CD8-positive, alpha-beta memory T cell (primary cell): Measurements from ENCODE around the gene FOXB1. TPM values are rescaled to one million over a fixed set of nuclear protein-coding genes. Genes with fewer than 3 reads are reported as not detected.
A peak's percentile ranks its signal among the peaks of the same experiment; 100 is the strongest.

ENCODE experiments used
- CTCF ChIA-PET: fragments of 350-600 bp; sonication (Branson Sonifier 250); formaldehyde crosslinking; loops from one replicate; lab custom pipeline; 2021; ENCODE audit warnings: antibody characterized with exemption; lab: Charles Lee
- POLR2A ChIA-PET: fragments of 350-600 bp; sonication (Branson Sonifier 250); formaldehyde crosslinking; loops from one replicate; lab custom pipeline; 2021; ENCODE audit warnings: antibody characterized with exemption; lab: Charles Lee
- DNase-seq, 5 donors: peaks; one replicate each; pipeline versions ENCODE4 v3.0.0 to v3.0.0-alpha.2; 2020 to 2022; ENCODE audit warnings: mixed read lengths in 1 of 5
- H3K27ac ChIP-seq: one replicate; pipeline ENCODE4 v1.7.0; 2013; ENCODE audit warnings: low read depth, mild to moderate bottlenecking, low read length, moderate library complexity
- H3K27me3 ChIP-seq: 2 replicates; pipeline ENCODE4 v1.7.0; 2013; ENCODE audit warnings: low read length, mild to moderate bottlenecking; ENCODE audit not compliant: insufficient read depth, poor library complexity, severe bottlenecking
- H3K36me3 ChIP-seq: 2 replicates; pipeline ENCODE4 v1.7.0; 2013; ENCODE audit warnings: mild to moderate bottlenecking, low read length, moderate library complexity; ENCODE audit not compliant: insufficient read depth
- H3K4me1 ChIP-seq: 2 replicates; pipeline ENCODE4 v1.7.0; 2013; ENCODE audit warnings: mild to moderate bottlenecking, low read length, moderate library complexity; ENCODE audit not compliant: insufficient read depth
- H3K4me3 ChIP-seq: 2 replicates; pipeline ENCODE4 v1.7.0; 2013; ENCODE audit warnings: mild to moderate bottlenecking, low read length
- H3K9me3 ChIP-seq: 2 replicates; pipeline ENCODE4 v1.7.0; 2013; ENCODE audit warnings: mild to moderate bottlenecking, low read length
- H3K27ac Mint-ChIP-seq, 8 donors: one replicate each; pipeline ENCODE4 v1.8.0; 2020 to 2021; ENCODE audit warnings: mixed read lengths in 8 of 8, mild to moderate bottlenecking in 6 of 8, inconsistent platforms in 3 of 8, moderate library complexity in 3 of 8
- H3K27me3 Mint-ChIP-seq, 2 donors: one replicate each; pipeline ENCODE4 v1.8.0; 2020 to 2021; ENCODE audit warnings: mixed read lengths in 2 of 2, mild to moderate bottlenecking in 1 of 2, moderate library complexity in 1 of 2
- H3K36me3 Mint-ChIP-seq, 3 donors: one replicate each; pipeline ENCODE4 v1.8.0; 2020 to 2021; ENCODE audit warnings: mixed read lengths in 3 of 3, inconsistent platforms in 1 of 3, mild to moderate bottlenecking in 1 of 3
- H3K4me1 Mint-ChIP-seq, 3 donors: one replicate each; pipeline ENCODE4 v1.8.0; 2020 to 2021; ENCODE audit warnings: mixed read lengths in 3 of 3, inconsistent platforms in 1 of 3, mild to moderate bottlenecking in 1 of 3
- H3K4me3 Mint-ChIP-seq, 7 donors: one replicate each; pipeline ENCODE4 v1.8.0; 2020 to 2021; ENCODE audit warnings: mixed read lengths in 7 of 7, mild to moderate bottlenecking in 6 of 7, moderate library complexity in 4 of 7, inconsistent platforms in 2 of 7
- H3K9me3 Mint-ChIP-seq, 5 donors: one replicate each; pipeline ENCODE4 v1.8.0; 2020 to 2022; ENCODE audit warnings: mixed read lengths in 5 of 5, mild to moderate bottlenecking in 3 of 5, moderate library complexity in 2 of 5, inconsistent platforms in 1 of 5
- polyA plus RNA-seq: library from polyadenylated mRNA; unstranded; fragments of 300-500 nt; fragmentation: Illumina TruSeq; gene quantifications from one replicate; pipeline ENCODE4 v1.2.3, GENCODE V29; 2021
- total RNA-seq, 2 experiments: library from RNA; stranded (reverse); gene quantifications; one replicate each; pipeline ENCODE4 v1.2.3, GENCODE V29; 2021

Gene FOXB1
- total and polyA plus RNA-seq, 3 experiments from 2014 or later = 0.10 to 0.37 (median 0.33) TPM

GRCh38 chr15:60035344-60035743, 31.2 kb downstream of the FOXB1 start:
- no peaks in the 10 kb centered on the region for H3K4me1 Mint-ChIP-seq
- peaks cover 0 to 3% (median 0%) of the 10 kb centered on the region in 5 donors for H3K9me3 Mint-ChIP-seq
- peaks cover 0 to 3% (median 0%) of the 10 kb centered on the region in 3 donors for H3K36me3 Mint-ChIP-seq
- no peaks in the 10 kb centered on the region for H3K27me3 ChIP-seq
- no peaks in the 10 kb centered on the region for H3K4me1 ChIP-seq
- H3K27ac ChIP-seq = no peak overlapping the region
- H3K4me3 Mint-ChIP-seq = no peak overlapping the region
- DNase-seq = no peak
- no peak overlapping the region for H3K27ac Mint-ChIP-seq
- no peaks in the 10 kb centered on the region for H3K36me3 ChIP-seq
- CTCF ChIA-PET = no interaction called here
- H3K9me3 ChIP-seq = no peaks in the 10 kb centered on the region
- POLR2A ChIA-PET = no interaction called here
- H3K4me3 ChIP-seq = no peak overlapping the region
- H3K27me3 Mint-ChIP-seq = peaks cover 6 to 31% of the 10 kb centered on the region in 2 donors

GRCh38 chr15:60039316-60039715, 35.2 kb downstream of the FOXB1 start:
- Histone ChIP-seq H3K4me1 (peaks cover 2% of the 10 kb centered on the region), H3K27ac (no peak overlapping the region), H3K9me3 (no peaks in the 10 kb centered on the region), H3K36me3 (no peaks in the 10 kb centered on the region), H3K27me3 (no peaks in the 10 kb centered on the region), H3K4me3 (no peak overlapping the region)
- DNase-seq = no peak
- ChIA-PET CTCF (no interaction called here), POLR2A (no interaction called here)
- H3K27me3 Mint-ChIP-seq = peaks cover 3 to 64% of the 10 kb centered on the region in 2 donors
- no peak overlapping the region for H3K4me3 Mint-ChIP-seq
- no peak overlapping the region for H3K27ac Mint-ChIP-seq
- no peaks in the 10 kb centered on the region for H3K9me3 Mint-ChIP-seq
- H3K36me3 Mint-ChIP-seq = no peaks in the 10 kb centered on the region
- H3K4me1 Mint-ChIP-seq = peaks cover 0 to 3% (median under 1%) of the 10 kb centered on the region in 3 donors

- no peak overlapping the region for H3K4me3 Mint-ChIP-seq
- no peaks in the 10 kb centered on the region for H3K36me3 Mint-ChIP-seq
- no peaks in the 10 kb centered on the region for H3K9me3 Mint-ChIP-seq
- Histone ChIP-seq H3K4me3 (no peak overlapping the region), H3K9me3 (no peaks in the 10 kb centered on the region), H3K4me1 (peaks cover 6% of the 10 kb centered on the region), H3K27ac (no peak overlapping the region), H3K27me3 (no peaks in the 10 kb centered on the region), H3K36me3 (no peaks in the 10 kb centered on the region)
- H3K27ac Mint-ChIP-seq = no peak overlapping the region
- POLR2A ChIA-PET = no interaction called here
- DNase-seq = no peak
- CTCF ChIA-PET = interaction anchor here (0.9 kb wide), 1 partner anchor 286 kb away, joined by 3 read pairs; no protein-coding TSS in a partner anchor
- H3K27me3 Mint-ChIP-seq = peaks cover 3 to 54% of the 10 kb centered on the region in 2 donors
- H3K4me1 Mint-ChIP-seq = peaks cover 7 to 12% (median 12%) of the 10 kb centered on the region in 3 donors
These were observed 39.8 kb downstream of the FOXB1 start for GRCh38 chr15:60043744-60044435.

GRCh38 chr15:60044636-60045270, 40.6 kb downstream of the FOXB1 start:
- ChIA-PET CTCF (no interaction called here), POLR2A (no interaction called here)
- Mint-ChIP-seq H3K36me3 (no peaks in the 10 kb centered on the region), H3K27ac (no peak overlapping the region), H3K9me3 (peaks cover 5 to 8% (median 6%) of the 10 kb centered on the region in 5 donors), H3K27me3 (peaks cover 3 to 52% of the 10 kb centered on the region in 2 donors), H3K4me3 (peak overlapping the region in 1 of 7 donors; percentile 19), H3K4me1 (peaks cover 7 to 12% (median 12%) of the 10 kb centered on the region in 3 donors)
- Histone ChIP-seq H3K36me3 (no peaks in the 10 kb centered on the region), H3K4me3 (no peak overlapping the region), H3K4me1 (peaks cover 6% of the 10 kb centered on the region), H3K27me3 (no peaks in the 10 kb centered on the region), H3K27ac (no peak overlapping the region), H3K9me3 (no peaks in the 10 kb centered on the region)
- peak in 1 of 5 donors; percentile 42 for DNase-seq

DNA sequence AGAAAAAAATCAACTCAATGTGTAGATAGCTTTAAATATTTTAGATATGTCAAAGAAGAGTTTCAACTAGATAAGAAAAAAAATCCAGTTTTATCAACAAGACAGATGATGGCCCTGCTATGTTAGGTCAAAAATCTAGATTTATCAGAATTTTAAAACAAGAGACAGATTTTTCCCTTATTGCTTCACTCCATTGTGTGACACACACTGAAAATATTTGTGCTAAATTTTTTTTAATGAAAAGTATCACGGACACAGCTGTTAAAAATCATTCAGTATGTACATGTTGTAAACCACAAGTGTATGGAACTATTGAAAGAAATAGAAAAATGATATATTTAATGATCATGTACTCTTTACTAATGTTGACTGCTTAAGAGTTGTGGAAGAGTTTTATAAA, 43.6 kb downstream of the FOXB1 start:
- no peak for DNase-seq
- Mint-ChIP-seq H3K4me3 (no peak overlapping the region), H3K27me3 (peaks cover 1 to 36% of the 10 kb centered on the region in 2 donors), H3K4me1 (peaks cover 7 to 12% (median 12%) of the 10 kb centered on the region in 3 donors), H3K9me3 (peaks cover 13 to 19% (median 17%) of the 10 kb centered on the region in 5 donors), H3K27ac (no peak overlapping the region), H3K36me3 (peaks cover 0 to 1% (median 0%) of the 10 kb centered on the region in 3 donors)
- ChIA-PET POLR2A (no interaction called here), CTCF (no interaction called here)
- H3K4me3 ChIP-seq = no peak overlapping the region
- H3K4me1 ChIP-seq = peaks cover 6% of the 10 kb centered on the region
- no peaks in the 10 kb centered on the region for H3K36me3 ChIP-seq
- no peaks in the 10 kb centered on the region for H3K27me3 ChIP-seq
- H3K27ac ChIP-seq = no peak overlapping the region
- no peaks in the 10 kb centered on the region for H3K9me3 ChIP-seq

DNA sequence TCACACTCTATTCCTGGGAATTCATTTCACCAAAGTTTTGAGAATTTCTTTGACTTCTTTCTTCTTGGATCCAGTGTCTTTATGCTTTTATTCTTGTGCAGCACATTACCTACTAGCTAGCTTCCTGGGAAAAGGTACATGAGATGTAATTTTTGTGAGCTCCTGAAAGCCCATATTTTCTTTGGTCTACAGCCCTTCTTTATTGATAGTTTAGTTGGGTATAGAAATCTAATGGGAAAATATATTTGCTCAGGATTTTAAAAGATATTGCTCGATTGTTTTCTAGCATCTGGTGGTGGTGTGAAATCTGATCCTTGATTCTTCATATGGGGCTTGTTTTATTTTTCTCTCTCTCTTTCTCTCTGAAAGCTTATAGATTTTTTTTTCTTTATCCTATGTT, 45.8 kb downstream of the FOXB1 start:
- Histone ChIP-seq H3K27ac (no peak overlapping the region), H3K4me3 (no peak overlapping the region), H3K9me3 (no peaks in the 10 kb centered on the region), H3K27me3 (no peaks in the 10 kb centered on the region), H3K36me3 (no peaks in the 10 kb centered on the region), H3K4me1 (no peaks in the 10 kb centered on the region)
- Mint-ChIP-seq H3K4me1 (peaks cover 1 to 5% (median 3%) of the 10 kb centered on the region in 3 donors), H3K4me3 (no peak overlapping the region), H3K27ac (no peak overlapping the region), H3K9me3 (peaks cover 13 to 19% (median 17%) of the 10 kb centered on the region in 5 donors), H3K27me3 (peaks cover 4 to 33% of the 10 kb centered on the region in 2 donors), H3K36me3 (peaks cover 0 to 1% (median 0%) of the 10 kb centered on the region in 3 donors)
- DNase-seq = no peak
- CTCF ChIA-PET = no interaction called here
- POLR2A ChIA-PET = no interaction called here

DNA sequence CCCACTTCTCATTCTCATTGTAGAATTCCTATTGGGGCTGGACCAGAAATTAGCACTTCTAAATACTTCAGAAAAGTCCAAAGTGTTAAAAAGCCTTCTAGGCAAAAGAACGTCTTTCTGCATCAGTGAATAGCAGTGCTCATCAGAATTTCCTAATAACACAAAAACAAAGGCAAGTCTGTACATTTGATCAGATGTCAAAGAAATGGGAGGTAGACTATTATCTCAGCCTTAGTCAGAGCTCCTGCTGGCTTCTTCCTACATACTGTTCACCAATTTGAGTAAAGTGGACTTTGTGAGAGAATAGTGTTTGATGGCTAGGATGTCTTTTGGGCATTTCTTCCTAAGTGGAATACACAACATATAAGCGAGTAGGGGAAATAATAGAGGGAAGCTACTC, 48.7 kb downstream of the FOXB1 start:
- ChIA-PET POLR2A (no interaction called here), CTCF (interaction anchor here (1.0 kb wide), 1 partner anchor 75 kb away, joined by 3 read pairs; no protein-coding TSS in a partner anchor)
- Mint-ChIP-seq H3K27ac (no peak overlapping the region), H3K4me3 (no peak overlapping the region), H3K4me1 (no peaks in the 10 kb centered on the region), H3K9me3 (peaks cover 13 to 19% (median 17%) of the 10 kb centered on the region in 5 donors), H3K36me3 (peaks cover 0 to 1% (median 0%) of the 10 kb centered on the region in 3 donors), H3K27me3 (peaks cover 11 to 50% of the 10 kb centered on the region in 2 donors)
- no peak overlapping the region for H3K27ac ChIP-seq
- DNase-seq = no peak
- H3K4me3 ChIP-seq = no peak overlapping the region
- no peaks in the 10 kb centered on the region for H3K4me1 ChIP-seq
- H3K9me3 ChIP-seq = no peaks in the 10 kb centered on the region
- no peaks in the 10 kb centered on the region for H3K36me3 ChIP-seq
- no peaks in the 10 kb centered on the region for H3K27me3 ChIP-seq

DNA sequence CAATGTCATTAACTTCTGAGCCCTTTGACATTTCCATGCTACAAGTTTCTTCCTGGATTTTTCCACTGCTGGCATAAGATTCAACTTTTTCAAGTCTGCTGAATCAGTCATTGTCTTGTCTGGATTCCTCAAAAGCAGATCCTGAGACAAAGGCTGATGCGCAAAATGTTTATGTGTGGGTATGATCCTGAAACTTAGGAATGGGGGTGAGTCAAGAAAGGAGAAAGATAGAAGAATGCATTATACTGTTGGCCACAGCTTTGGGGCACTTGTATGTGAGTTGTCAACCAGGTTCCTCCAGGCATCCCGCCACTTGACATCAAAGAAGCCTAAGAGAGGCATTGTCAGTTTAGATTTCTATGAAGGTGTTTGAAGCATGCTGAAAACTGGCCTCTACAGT, 50.4 kb downstream of the FOXB1 start:
- CTCF ChIA-PET = no interaction called here
- Mint-ChIP-seq H3K9me3 (peaks cover 9 to 15% (median 13%) of the 10 kb centered on the region in 5 donors), H3K4me1 (no peaks in the 10 kb centered on the region), H3K4me3 (no peak overlapping the region), H3K27me3 (peaks cover 15 to 63% of the 10 kb centered on the region in 2 donors), H3K27ac (no peak overlapping the region), H3K36me3 (peaks cover 0 to 1% (median 0%) of the 10 kb centered on the region in 3 donors)
- no peak for DNase-seq
- Histone ChIP-seq H3K4me3 (no peak overlapping the region), H3K27me3 (no peaks in the 10 kb centered on the region), H3K36me3 (no peaks in the 10 kb centered on the region), H3K4me1 (no peaks in the 10 kb centered on the region), H3K27ac (no peak overlapping the region), H3K9me3 (no peaks in the 10 kb centered on the region)
- POLR2A ChIA-PET = no interaction called here
